Adrenal gland (tissue), 12 donors: ENCODE data around the gene CMIP. TPM values are rescaled to one million over a fixed set of nuclear protein-coding genes. Genes with fewer than 3 reads are reported as not detected.
A peak's percentile ranks its signal among the peaks of the same experiment; 100 is the strongest.

Experiments used
- DNase-seq, 7 donors: peaks; one replicate each; pipeline ENCODE4 v3.0.0-alpha.2; 2019 to 2020
- H3K27ac ChIP-seq, 5 donors: fragments of 200-600 bp; sonication (generic) in 4 of 5; 1 replicate in 3 of 5; 2 replicates in 2 of 5; pipeline versions ENCODE4 v1.5.1 to v1.8.0; 2016 to 2020; ENCODE audit warnings: mild to moderate bottlenecking in 1 of 5
- H3K27me3 ChIP-seq: fragments of 200-600 bp; 2 replicates; pipeline ENCODE4 v1.8.0; 2021
- H3K36me3 ChIP-seq, 2 donors: fragments of 200-600 bp; replicated peaks in 1 of 2; 1 replicate in 1 of 2; 2 replicates in 1 of 2; pipeline versions ENCODE4 v1.5.1 to v1.8.0; 2018 to 2022
- H3K4me1 ChIP-seq, 2 donors: fragments of 200-600 bp; replicated peaks in 1 of 2; 1 replicate in 1 of 2; 2 replicates in 1 of 2; pipeline versions ENCODE4 v1.5.1 to v1.8.0; 2018 to 2021
- H3K4me3 ChIP-seq, 4 donors: fragments of 200-600 bp; sonication (generic) in 3 of 4; one replicate each; pipeline ENCODE4 v1.5.1; 2016 to 2018
- H3K9me3 ChIP-seq, 3 donors: fragments of 200-600 bp; sonication (generic) in 1 of 3; replicated peaks in 1 of 3; 1 replicate in 2 of 3; 2 replicates in 1 of 3; pipeline versions ENCODE4 v1.5.1 to v1.8.0; 2016 to 2021
- CTCF ChIP-seq, 6 experiments: fragments of 450-650 bp in 4 of 6; fragments of 200-600 bp in 2 of 6; sonication (generic) in 1 of 6; IDR thresholded peaks; 1 replicate in 5 of 6; 2 replicates in 1 of 6; pipeline versions ENCODE4 v1.5.1 to v1.8.0; 2016 to 2021; ENCODE audit warnings: antibody characterized with exemption in 6 of 6, mild to moderate bottlenecking in 2 of 6, moderate library complexity in 1 of 6
- POLR2A ChIP-seq, 2 donors: fragments of 450-650 bp; IDR thresholded peaks; one replicate each; pipeline ENCODE4 v1.6.1; 2017; ENCODE audit warnings: antibody characterized with exemption in 2 of 2, mild to moderate bottlenecking in 2 of 2, moderate library complexity in 1 of 2
- WGBS, 4 donors: extraction: QIAGEN DNeasy Blood & Tissue Kit in 2 of 4; methylation state at CpG; one replicate each; pipeline versions ENCODE4 v1.1.5 to v1.1.7; 2013 to 2017; 5-methylcytosine and 5-hydroxymethylcytosine counted together
- intact Hi-C, 2 donors: fragments of 100-400 bp; cut with DNase I; formaldehyde crosslinking; loops; one replicate each; pipeline versions ENCODE4 v1.14.1 to v1.15.0; 2022 to 2023
- polyA plus RNA-seq, 3 donors: library from polyadenylated mRNA; stranded (reverse); fragments of 200-250 nt in 2 of 3; fragments of 350-450 nt in 1 of 3; fragmentation: Illumina TruSeq in 1 of 3; extraction: RNeasy Lipid Tissue Mini Kit (QIAGEN cat#74804) in 1 of 3; gene quantifications; one replicate each; pipeline ENCODE4 v1.2.3, GENCODE V29; 2013 to 2014
- total RNA-seq, 9 donors: library from RNA; depleted of rRNA in 4 of 9; stranded (reverse); fragments of >200 nt in 4 of 9; fragments of 120-200 nt in 1 of 9; fragmentation: NEBNext Ultra II Directional in 1 of 9; extraction: Animal tissue kit (Norgen Biotek cat#: 25700) in 1 of 9; gene quantifications; one replicate each; pipeline versions ENCODE4 v1.1.0 to v1.2.4, GENCODE V29; 2013 to 2023
- donor health status: healthy with polysubstance abuse.
- donor health status: Bipolar disorder and iron deficiency.
- donor health status: DM: yes; HTN: yes; CAD: no.
- donor health status: DM: no; HTN: no; CAD: no.
- donor health status: DM: no; HTN: no; CAD: no.
- donor health status: DM: yes; HTN: yes; CAD: no.

The CMIP gene
- total and polyA plus RNA-seq, 12 donors: 8.1 to 87.9 (median 42.5) TPM

GRCh38 chr16:81752225-81752875, 307.7 kb downstream of the CMIP start:
- intact Hi-C loops: no loop called here
- Histone ChIP-seq H3K9me3 (no peaks in the 10 kb centered on the region), H3K4me3 (no peak overlapping the region), H3K36me3 (no peaks in the 10 kb centered on the region), H3K4me1 (peaks cover 4% of the 10 kb centered on the region in 2 donors), H3K27me3 (no peaks in the 10 kb centered on the region), H3K27ac (peak overlapping the region in 4 of 5 donors; percentile 5 to 49 (median 32))
- peak; percentile 36 to 65 (median 54) for DNase-seq
- TF ChIP-seq CTCF (IDR thresholded peaks at IDR 0.05): no peak
- no peak for TF ChIP-seq POLR2A (IDR thresholded peaks at IDR 0.05)
- WGBS, 4 donors: 57 to 74% (median 60%) methylated on average over 8 to 13 of the region's 13 CpGs

- DNase-seq: no peak
- no peak overlapping the region for H3K4me3 ChIP-seq
- H3K36me3 ChIP-seq: no peaks in the 10 kb centered on the region
- H3K27ac ChIP-seq: peak overlapping the region in 4 of 5 donors; percentile 5 to 49 (median 32)
- TF ChIP-seq CTCF (IDR thresholded peaks at IDR 0.05) (no peak), POLR2A (IDR thresholded peaks at IDR 0.05) (no peak)
- intact Hi-C loops: no loop called here
- peaks cover 4% of the 10 kb centered on the region in 2 donors for H3K4me1 ChIP-seq
- H3K27me3 ChIP-seq: no peaks in the 10 kb centered on the region
- no peaks in the 10 kb centered on the region for H3K9me3 ChIP-seq
- 75 to 100% (median 87%) methylated on average over 3 to 7 of the region's 7 CpGs for WGBS, 4 donors
Measured at GRCh38 chr16:81752876-81753227, 308.2 kb downstream of the CMIP start.

- no peaks in the 10 kb centered on the region for H3K9me3 ChIP-seq
- peaks cover 4% of the 10 kb centered on the region in 2 donors for H3K4me1 ChIP-seq
- H3K4me3 ChIP-seq: no peak overlapping the region
- no peaks in the 10 kb centered on the region for H3K27me3 ChIP-seq
- H3K27ac ChIP-seq: no peak overlapping the region
- DNase-seq: no peak
- intact Hi-C loops: no loop called here
- WGBS, 4 donors: 65 to 77% (median 70%) methylated on average over 1 of the region's 1 CpG
- TF ChIP-seq CTCF (IDR thresholded peaks at IDR 0.05) (no peak), POLR2A (IDR thresholded peaks at IDR 0.05) (no peak)
- no peaks in the 10 kb centered on the region for H3K36me3 ChIP-seq
Measured at GRCh38 chr16:81754858-81755257, 310.2 kb downstream of the CMIP start.

- WGBS, 4 donors: 56 to 61% (median 59%) methylated on average over 11 to 13 of the region's 13 CpGs
- Histone ChIP-seq H3K4me1 (peaks cover 4% of the 10 kb centered on the region in 2 donors), H3K36me3 (no peaks in the 10 kb centered on the region), H3K27me3 (no peaks in the 10 kb centered on the region), H3K27ac (peak overlapping the region in 1 of 5 donors; percentile 68), H3K9me3 (no peaks in the 10 kb centered on the region), H3K4me3 (no peak overlapping the region)
- TF ChIP-seq CTCF (IDR thresholded peaks at IDR 0.05) (no peak), POLR2A (IDR thresholded peaks at IDR 0.05) (no peak)
- intact Hi-C loops: no loop called here
- peak in 6 of 7 donors; percentile 13 to 66 (median 42) for DNase-seq
Measured at GRCh38 chr16:81755915-81756614, 311.5 kb downstream of the CMIP start.
